Bladder microvascular endothelial cell (primary cell): ENCODE data around the gene SNAP91. TPM values are rescaled to one million over a fixed set of nuclear protein-coding genes. Genes with fewer than 3 reads are reported as not detected.

ENCODE experiments used
- total RNA-seq: library from RNA; depleted of rRNA; stranded (reverse); fragments of >200 nt; gene quantifications from 2 replicates; pipeline ENCODE4 v1.2.3, GENCODE V29; 2014

Gene SNAP91
- 0.50 TPM in 1 of 2 replicates, not detected in the other for total RNA-seq

GRCh38 chr6:83708970-83709747 lies at the start of gene SNAP91:
SNAP91 (minus strand) TSS chr6:83709101; CDS start chr6:83707927, 1,174 bp downstream.

GRCh38 chr6:83511901-83512681 lies 196.8 kb downstream of the SNAP91 start, which contains the start of gene PRSS35:
PRSS35 (plus strand) TSS chr6:83512534; CDS start chr6:83523442, 10,908 bp downstream.

Other genes starting within 250 kb of the SNAP91 start
- gene PRSS35, start 196.6 kb downstream of the SNAP91 start, total RNA-seq = 0.16 TPM in 1 of 2 replicates, not detected in the other
- 0.19 TPM in 1 of 2 replicates, not detected in the other for gene RIPPLY2, start 144.3 kb upstream of the SNAP91 start, total RNA-seq
- 1.6 and 4.9 TPM in 2 replicates for gene CYB5R4, start 150.6 kb upstream of the SNAP91 start, total RNA-seq